ENCODE measurements around the gene ELK4.

ELK4 gene

GRCh38 chr1:205582046-205582445, 49.8 kb downstream of the ELK4 start:
- no peak overlapping the region for H2AFZ ChIP-seq (ENCODE audit: low read length)
- no peaks in the 10 kb centered on the region for H3K9me3 ChIP-seq (replicated peaks; ENCODE audit: insufficient read depth, low read length)
- TF ChIP-seq EZH2 (optimal IDR thresholded peaks at IDR 0.05; ENCODE audit: low read depth, low read length) (no peak), CTCF (IDR thresholded peaks at IDR 0.05; ENCODE audit: low read length) (no peak), EZH2phosphoT487 (IDR thresholded peaks at IDR 0.05; ENCODE audit: low read length) (no peak)
- H3K27ac ChIP-seq (ENCODE audit: low read length) = no peak overlapping the region
- H3F3A ChIP-seq (ENCODE audit: insufficient read depth, low read length) = no peaks in the 10 kb centered on the region
- no peaks in the 10 kb centered on the region for H3K79me2 ChIP-seq (ENCODE audit: low read length)
- DNase-seq = no peak
- H3K9ac ChIP-seq (ENCODE audit: low read length) = no peak overlapping the region
- H4K20me1 ChIP-seq (ENCODE audit: insufficient read depth, low read length) = no peaks in the 10 kb centered on the region
- no peaks in the 10 kb centered on the region for H3K4me1 ChIP-seq (ENCODE audit: low read length)
- H3K36me3 ChIP-seq (replicated peaks; ENCODE audit: insufficient read depth, low read length) = no peaks in the 10 kb centered on the region
- H3K4me2 ChIP-seq (ENCODE audit: low read depth, low read length) = no peak overlapping the region
- no peaks in the 10 kb centered on the region for H3K9me2 ChIP-seq (replicated peaks; ENCODE audit: insufficient read depth, low read length)
- H3K4me3 ChIP-seq (ENCODE audit: low read length) = no peak overlapping the region
- H3K27me3 ChIP-seq (replicated peaks; ENCODE audit: insufficient read depth, low read length) = peaks cover 49% of the 10 kb centered on the region

- Histone ChIP-seq H4K20me1 (ENCODE audit: insufficient read depth, low read length) (no peaks in the 10 kb centered on the region), H3K4me3 (ENCODE audit: low read length) (no peak overlapping the region), H3K4me2 (ENCODE audit: low read depth, low read length) (no peak overlapping the region), H3K9me3 (replicated peaks; ENCODE audit: insufficient read depth, low read length) (no peaks in the 10 kb centered on the region), H3K9me2 (replicated peaks; ENCODE audit: insufficient read depth, low read length) (no peaks in the 10 kb centered on the region), H3K79me2 (ENCODE audit: low read length) (no peaks in the 10 kb centered on the region), H3F3A (ENCODE audit: insufficient read depth, low read length) (no peaks in the 10 kb centered on the region), H3K27ac (ENCODE audit: low read length) (no peak overlapping the region), H3K4me1 (ENCODE audit: low read length) (no peaks in the 10 kb centered on the region), H3K9ac (ENCODE audit: low read length) (no peak overlapping the region), H3K27me3 (replicated peaks; ENCODE audit: insufficient read depth, low read length) (peaks cover 55% of the 10 kb centered on the region), H2AFZ (ENCODE audit: low read length) (no peak overlapping the region), H3K36me3 (replicated peaks; ENCODE audit: insufficient read depth, low read length) (no peaks in the 10 kb centered on the region)
- TF ChIP-seq CTCF (IDR thresholded peaks at IDR 0.05; ENCODE audit: low read length) (no peak), EZH2 (optimal IDR thresholded peaks at IDR 0.05; ENCODE audit: low read depth, low read length) (no peak), EZH2phosphoT487 (IDR thresholded peaks at IDR 0.05; ENCODE audit: low read length) (no peak)
- no peak for DNase-seq
These were observed 50.4 kb downstream of the ELK4 start for GRCh38 chr1:205581321-205581980.

GRCh38 chr1:205580923-205581180, 51.0 kb downstream of the ELK4 start:
- no peak for TF ChIP-seq EZH2phosphoT487 (IDR thresholded peaks at IDR 0.05; ENCODE audit: low read length)
- no peak for TF ChIP-seq EZH2 (optimal IDR thresholded peaks at IDR 0.05; ENCODE audit: low read depth, low read length)
- no peak for TF ChIP-seq CTCF (IDR thresholded peaks at IDR 0.05; ENCODE audit: low read length)
- no peak overlapping the region for H3K27ac ChIP-seq (ENCODE audit: low read length)
- no peak overlapping the region for H3K4me2 ChIP-seq (ENCODE audit: low read depth, low read length)
- no peak overlapping the region for H3K9ac ChIP-seq (ENCODE audit: low read length)
- no peaks in the 10 kb centered on the region for H3K4me1 ChIP-seq (ENCODE audit: low read length)
- no peaks in the 10 kb centered on the region for H4K20me1 ChIP-seq (ENCODE audit: insufficient read depth, low read length)
- no peaks in the 10 kb centered on the region for H3F3A ChIP-seq (ENCODE audit: insufficient read depth, low read length)
- H3K9me3 ChIP-seq (replicated peaks; ENCODE audit: insufficient read depth, low read length) = no peaks in the 10 kb centered on the region
- no peaks in the 10 kb centered on the region for H3K79me2 ChIP-seq (ENCODE audit: low read length)
- H2AFZ ChIP-seq (ENCODE audit: low read length) = no peak overlapping the region
- no peaks in the 10 kb centered on the region for H3K9me2 ChIP-seq (replicated peaks; ENCODE audit: insufficient read depth, low read length)
- H3K36me3 ChIP-seq (replicated peaks; ENCODE audit: insufficient read depth, low read length) = no peaks in the 10 kb centered on the region
- H3K4me3 ChIP-seq (ENCODE audit: low read length) = no peak overlapping the region
- H3K27me3 ChIP-seq (replicated peaks; ENCODE audit: insufficient read depth, low read length) = peaks cover 61% of the 10 kb centered on the region
- DNase-seq = no peak

Measured in MM.1S (cell line).